Activated T-cell treated with anti-CD3 and anti-CD28 coated beads, Interleukin-2, amount 50 U/mL, for 72 hours (primary cell): ENCODE measurements around the gene FOXC2. TPM values are rescaled to one million over a fixed set of nuclear protein-coding genes. Genes with fewer than 3 reads are reported as not detected.

Experiments used
- ATAC-seq, 2 donors: fragments of 150-1000 bp; cut with Tn5 transposase; replicated peaks in 1 of 2; 2 replicates each; pipeline ENCODE4 v1.10.0; 2021; ENCODE audit warnings: moderate library complexity in 2 of 2, mild to moderate bottlenecking in 1 of 2
- DNase-seq, 2 donors: peaks; one replicate each; pipeline ENCODE4 v3.0.0; 2021 to 2022; ENCODE audit warnings: mixed read lengths in 1 of 2
- H3K27ac Mint-ChIP-seq: one replicate; pipeline ENCODE4 v1.8.0; 2022; ENCODE audit warnings: mild to moderate bottlenecking, moderate library complexity, mixed read lengths
- H3K27me3 Mint-ChIP-seq: one replicate; pipeline ENCODE4 v1.8.0; 2022; ENCODE audit warnings: low read depth, mixed read lengths
- H3K36me3 Mint-ChIP-seq, 2 donors: one replicate each; pipeline ENCODE4 v1.8.0; 2022; ENCODE audit warnings: mixed read lengths in 2 of 2, mild to moderate bottlenecking in 1 of 2; ENCODE audit not compliant: insufficient read depth in 2 of 2
- H3K4me1 Mint-ChIP-seq: one replicate; pipeline ENCODE4 v1.8.0; 2022; ENCODE audit warnings: low read depth, mixed read lengths
- H3K4me3 Mint-ChIP-seq, 2 donors: one replicate each; pipeline ENCODE4 v1.8.0; 2022; ENCODE audit warnings: mild to moderate bottlenecking in 2 of 2, mixed read lengths in 2 of 2, moderate library complexity in 2 of 2
- H3K9me3 Mint-ChIP-seq, 2 donors: one replicate each; pipeline ENCODE4 v1.8.0; 2022; ENCODE audit warnings: mixed read lengths in 2 of 2
- total RNA-seq, 2 donors: library from RNA; stranded (reverse); gene quantifications; one replicate each; pipeline ENCODE4 v1.2.3, GENCODE V29; 2022

FOXC2 gene
- total RNA-seq, 2 donors from 2014 or later: not detected

DNA sequence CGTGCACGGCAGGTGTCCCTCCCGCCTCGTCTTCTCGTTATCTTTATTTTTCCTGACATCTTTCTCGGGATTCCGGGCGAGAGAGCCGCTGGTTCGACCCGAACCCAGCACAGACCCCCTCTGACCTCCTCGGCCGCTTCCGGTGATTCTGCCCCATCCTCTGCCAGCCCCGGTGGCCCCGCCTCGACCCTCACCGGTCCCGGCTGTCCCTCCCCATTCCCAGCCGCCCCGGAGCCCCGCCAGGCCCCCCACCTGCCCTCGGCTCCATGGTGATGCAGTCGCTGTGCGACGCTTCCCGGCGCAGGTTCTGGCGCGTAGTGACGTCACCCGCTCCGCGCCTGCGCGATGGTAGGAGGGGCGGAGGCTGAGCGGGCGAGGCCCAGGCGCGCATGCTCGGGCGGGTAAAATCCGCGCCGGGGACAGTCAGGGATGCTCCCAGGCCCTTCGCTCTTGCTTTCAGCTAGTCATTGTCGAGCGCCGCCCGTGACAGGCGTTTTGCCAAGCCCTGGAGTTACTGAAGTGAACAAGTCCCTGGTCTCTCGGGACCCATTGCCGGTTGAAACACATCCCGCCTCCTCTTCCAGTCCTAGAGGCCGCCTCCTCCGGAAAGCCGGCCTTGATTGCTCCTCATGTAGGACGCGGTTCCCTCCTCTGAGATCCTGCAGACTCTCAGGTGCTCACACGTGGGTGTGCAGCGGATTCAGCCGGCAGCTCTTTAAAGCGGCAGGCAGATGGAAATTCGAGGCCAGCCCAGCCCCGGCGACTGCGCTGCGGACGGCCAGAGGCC lies 11.5 kb upstream of the FOXC2 start, which contains the start of gene MTHFSD:
Gene MTHFSD, minus strand, starts transcription at position 319 of the 787 bp plus-strand sequence. Its CDS starts 51 bp downstream, at position 268.
- Mint-ChIP-seq H3K36me3 (peaks cover 2 to 5% of the 10 kb centered on the region in 2 donors), H3K9me3 (no peaks in the 10 kb centered on the region), H3K27me3 (no peaks in the 10 kb centered on the region), H3K4me1 (peaks cover 39% of the 10 kb centered on the region), H3K4me3 (peak within 1 kb of the TSS; percentile 86 to 94), H3K27ac (peak within 1 kb of the TSS; percentile 94)
- DNase-seq (peak; percentile 94 to 98), ATAC-seq (peak; percentile 94 to 95)

DNA sequence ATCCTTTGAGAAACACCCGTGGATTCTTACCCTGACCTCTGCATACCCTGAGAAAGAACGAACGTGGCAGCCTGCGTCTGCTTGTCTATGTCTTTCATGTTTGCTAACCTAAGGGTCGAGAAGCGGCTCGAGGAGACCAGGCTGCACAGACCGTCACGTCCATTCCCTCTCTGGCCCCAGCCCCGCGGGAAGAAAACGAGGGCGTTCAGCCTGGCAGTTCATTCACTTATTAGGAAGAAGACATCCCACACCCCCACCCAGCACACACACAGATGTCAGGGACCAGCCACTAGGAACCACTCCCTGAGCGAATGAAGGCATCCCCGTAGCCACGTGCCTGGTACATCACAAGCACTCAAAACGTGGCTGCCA lies 10.9 kb upstream of the FOXC2 start:
- no peak for ATAC-seq
- no peaks in the 10 kb centered on the region for H3K9me3 Mint-ChIP-seq
- no peaks in the 10 kb centered on the region for H3K27me3 Mint-ChIP-seq

GRCh38 chr16:86556576-86556975 lies 10.1 kb upstream of the FOXC2 start:
- Mint-ChIP-seq H3K27me3 (no peaks in the 10 kb centered on the region), H3K4me1 (peaks cover 26% of the 10 kb centered on the region), H3K36me3 (peaks cover 2 to 5% of the 10 kb centered on the region in 2 donors), H3K4me3 (peak overlapping the region in 1 of 2 donors; percentile 94), H3K27ac (no peak overlapping the region), H3K9me3 (no peaks in the 10 kb centered on the region)
- ATAC-seq (no peak), DNase-seq (no peak)

More for the DNA sequence above, 10.9 kb upstream of the FOXC2 start:
- DNase-seq: no peak
- H3K36me3 Mint-ChIP-seq: peaks cover 2 to 5% of the 10 kb centered on the region in 2 donors
- H3K4me3 Mint-ChIP-seq: peak overlapping the region; percentile 86 to 94
- H3K27ac Mint-ChIP-seq: peak overlapping the region; percentile 94
- peaks cover 33% of the 10 kb centered on the region for H3K4me1 Mint-ChIP-seq

DNA sequence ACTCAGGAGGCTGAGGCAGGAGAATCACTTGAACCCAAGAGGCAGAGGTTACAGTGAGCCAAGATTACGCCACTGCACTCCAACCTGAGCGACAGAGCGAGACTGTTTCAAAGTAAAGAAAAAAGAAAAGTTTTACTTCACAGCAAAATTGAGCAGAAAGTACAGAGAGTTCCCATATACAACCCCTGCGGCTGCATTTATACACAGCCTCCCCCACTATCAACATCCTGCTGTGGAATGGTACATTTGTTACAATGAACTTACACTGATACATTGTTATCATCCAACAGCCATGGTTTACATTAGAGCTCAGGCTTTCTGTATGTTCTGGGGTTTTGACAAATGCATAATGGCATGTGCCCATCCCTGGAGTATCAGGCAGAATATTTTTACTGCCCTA lies 9.0 kb upstream of the FOXC2 start:
- Mint-ChIP-seq H3K4me1 (peaks cover 22% of the 10 kb centered on the region), H3K27ac (no peak overlapping the region), H3K36me3 (peaks cover 2 to 5% of the 10 kb centered on the region in 2 donors), H3K27me3 (peaks cover 2% of the 10 kb centered on the region), H3K4me3 (no peak overlapping the region), H3K9me3 (no peaks in the 10 kb centered on the region)
- no peak for DNase-seq
- no peak for ATAC-seq

- Mint-ChIP-seq H3K36me3 (peaks cover 2 to 5% of the 10 kb centered on the region in 2 donors), H3K27ac (no peak overlapping the region), H3K27me3 (peaks cover 12% of the 10 kb centered on the region), H3K4me1 (peaks cover 22% of the 10 kb centered on the region), H3K4me3 (no peak overlapping the region), H3K9me3 (no peaks in the 10 kb centered on the region)
- DNase-seq (no peak), ATAC-seq (no peak)
These were observed 8.1 kb upstream of the FOXC2 start for GRCh38 chr16:86558355-86559193.

- DNase-seq (no peak), ATAC-seq (no peak)
- Mint-ChIP-seq H3K9me3 (no peaks in the 10 kb centered on the region), H3K27ac (no peak overlapping the region), H3K4me3 (no peak overlapping the region), H3K4me1 (peaks cover 17% of the 10 kb centered on the region), H3K27me3 (peaks cover 25% of the 10 kb centered on the region), H3K36me3 (no peaks in the 10 kb centered on the region)
These were observed 6.8 kb upstream of the FOXC2 start for GRCh38 chr16:86559802-86560305.

- Mint-ChIP-seq H3K4me1 (peaks cover 8% of the 10 kb centered on the region), H3K4me3 (no peak overlapping the region), H3K27me3 (peaks cover 38% of the 10 kb centered on the region)
These were observed 4.3 kb upstream of the FOXC2 start for GRCh38 chr16:86562356-86562755.

DNA sequence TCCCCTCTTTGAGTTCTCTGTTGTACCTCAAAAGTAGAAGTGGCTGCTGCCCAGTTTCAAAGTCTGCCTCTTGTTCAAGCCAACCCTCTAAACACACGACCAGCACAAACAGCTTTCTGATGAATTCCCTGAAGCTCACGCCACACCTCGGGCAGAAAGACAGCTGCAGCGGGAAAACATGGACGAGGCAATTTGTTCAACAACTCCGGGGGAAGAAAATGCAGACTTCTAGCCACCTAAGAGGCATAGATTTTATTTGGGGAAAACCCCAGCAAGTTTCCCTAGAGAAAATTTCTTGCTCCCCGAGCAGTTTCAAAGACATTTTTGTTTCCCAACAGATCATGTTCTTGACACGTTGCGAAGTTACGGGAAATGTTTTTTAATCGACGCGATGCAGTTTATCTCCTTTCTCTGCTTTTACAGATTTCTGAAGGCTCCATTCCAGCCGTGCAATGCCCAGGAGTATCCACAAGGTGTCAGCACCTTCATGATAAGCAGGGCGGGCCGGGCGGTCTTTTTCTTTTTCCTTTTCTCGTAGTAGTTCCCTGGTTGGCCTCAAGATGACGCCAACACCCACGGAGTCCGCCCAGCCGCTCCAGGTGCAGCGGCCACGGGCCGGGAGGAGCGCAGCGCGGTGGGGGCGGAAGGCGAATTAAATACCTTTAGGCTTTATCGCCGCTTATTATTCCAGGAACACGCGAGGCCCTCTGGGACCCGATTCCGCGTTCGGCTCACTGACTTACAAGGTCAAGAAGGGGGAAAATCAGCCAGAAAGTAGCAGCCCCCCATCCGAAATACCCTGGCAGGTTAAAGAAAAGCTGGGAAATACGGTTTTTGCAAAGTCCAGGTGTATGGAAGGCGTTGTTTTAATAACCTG lies 2.9 kb upstream of the FOXC2 start:
- H3K27me3 Mint-ChIP-seq: peaks cover 41% of the 10 kb centered on the region
- no peak overlapping the region for H3K27ac Mint-ChIP-seq
- DNase-seq (peak; percentile 86 to 88), ATAC-seq (peak; percentile 79 to 85)
- peaks cover 8% of the 10 kb centered on the region for H3K4me1 Mint-ChIP-seq
- no peaks in the 10 kb centered on the region for H3K9me3 Mint-ChIP-seq
- no peaks in the 10 kb centered on the region for H3K36me3 Mint-ChIP-seq
- peak overlapping the region; percentile 53 to 69 for H3K4me3 Mint-ChIP-seq

More at GRCh38 chr16:86562356-86562755, 4.3 kb upstream of the FOXC2 start:
- no peak overlapping the region for H3K27ac Mint-ChIP-seq
- no peaks in the 10 kb centered on the region for H3K36me3 Mint-ChIP-seq
- ATAC-seq: no peak
- no peaks in the 10 kb centered on the region for H3K9me3 Mint-ChIP-seq
- no peak for DNase-seq

DNA sequence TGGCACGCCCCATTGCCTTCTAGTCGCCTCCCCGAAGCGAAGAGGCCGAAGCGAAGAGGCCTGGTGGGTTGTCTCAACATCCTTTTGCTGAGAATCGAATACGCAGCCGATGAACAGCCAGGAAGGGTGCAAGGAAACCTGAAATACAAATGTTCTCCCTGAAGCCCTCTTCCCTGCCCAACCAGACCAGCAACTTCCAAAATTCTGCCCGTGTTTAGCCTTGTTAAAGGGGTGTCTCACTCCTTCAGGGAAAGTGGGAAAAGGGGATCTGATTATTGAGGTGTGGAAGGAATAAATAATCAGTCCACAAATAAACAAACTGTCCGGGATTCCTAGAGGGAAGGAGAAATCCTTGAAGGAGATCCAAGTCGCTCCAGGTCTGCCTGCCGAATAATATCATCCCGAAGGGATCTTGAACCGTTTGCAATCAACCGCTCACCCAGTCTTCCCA lies 1.4 kb upstream of the FOXC2 start:
- no peak overlapping the region for H3K4me3 Mint-ChIP-seq
- H3K27me3 Mint-ChIP-seq: peaks cover 56% of the 10 kb centered on the region
- H3K9me3 Mint-ChIP-seq: no peaks in the 10 kb centered on the region
- no peaks in the 10 kb centered on the region for H3K36me3 Mint-ChIP-seq
- H3K27ac Mint-ChIP-seq: peak overlapping the region; percentile 38
- peaks cover 8% of the 10 kb centered on the region for H3K4me1 Mint-ChIP-seq
- DNase-seq: no peak
- no peak for ATAC-seq

- Mint-ChIP-seq H3K27me3 (peaks cover 63% of the 10 kb centered on the region), H3K27ac (peak overlapping the region; percentile 38)
These were observed 751 bp upstream of the FOXC2 start for GRCh38 chr16:86565644-86566511.

GRCh38 chr16:86566966-86567700 lies 504 bp downstream of the FOXC2 start:
- Mint-ChIP-seq H3K9me3 (no peaks in the 10 kb centered on the region), H3K27me3 (peaks cover 67% of the 10 kb centered on the region), H3K4me3 (peak overlapping the region; percentile 40 to 62), H3K27ac (no peak overlapping the region), H3K4me1 (peaks cover 8% of the 10 kb centered on the region), H3K36me3 (no peaks in the 10 kb centered on the region)
- ATAC-seq (peak; percentile 18 to 28), DNase-seq (no peak)

More at GRCh38 chr16:86565644-86566511, 751 bp upstream of the FOXC2 start:
- Mint-ChIP-seq H3K4me3 (peak overlapping the region in 1 of 2 donors; percentile 12), H3K4me1 (peaks cover 8% of the 10 kb centered on the region), H3K9me3 (no peaks in the 10 kb centered on the region), H3K36me3 (no peaks in the 10 kb centered on the region)
- DNase-seq (no peak), ATAC-seq (no peak)
